Trophoblast cell (in vitro differentiated cells and primary cell): ENCODE results near the gene NXF1.
"Not testable (repeated sequence)": the region's sequence is repeated elsewhere in the genome, so short reads cannot be mapped to it uniquely, and the experiment has no call there.

Experiments used
- DNase-seq, 2 donors: peaks; one replicate each; pipeline ENCODE4 v3.0.0-alpha.2; 2016
- H2AFZ ChIP-seq: 2 replicates; pipeline ENCODE4 v1.6.1; 2013; ENCODE audit warnings: low read length, moderate library complexity, mild to moderate bottlenecking; ENCODE audit not compliant: insufficient read depth, poor library complexity
- H2AK5ac ChIP-seq: 2 replicates; pipeline ENCODE4 v1.6.1; 2013; ENCODE audit warnings: mild to moderate bottlenecking, low read length
- H2BK120ac ChIP-seq: 2 replicates; pipeline ENCODE4 v1.6.1; 2013; ENCODE audit warnings: low read length, mild to moderate bottlenecking, moderate library complexity; ENCODE audit not compliant: insufficient read depth, poor library complexity
- H2BK12ac ChIP-seq: 2 replicates; pipeline ENCODE4 v1.6.1; 2013; ENCODE audit warnings: mild to moderate bottlenecking, low read length, moderate library complexity
- H2BK5ac ChIP-seq: 2 replicates; pipeline ENCODE4 v1.6.1; 2013; ENCODE audit warnings: low read length, low read depth, moderate library complexity, mild to moderate bottlenecking; ENCODE audit not compliant: poor library complexity
- H3K14ac ChIP-seq: 2 replicates; pipeline ENCODE4 v1.6.1; 2013; ENCODE audit warnings: mild to moderate bottlenecking, low read length
- H3K18ac ChIP-seq: 2 replicates; pipeline ENCODE4 v1.6.1; 2013; ENCODE audit warnings: mild to moderate bottlenecking, low read length
- H3K23ac ChIP-seq: 2 replicates; pipeline ENCODE4 v1.6.1; 2013; ENCODE audit warnings: low read length
- H3K27ac ChIP-seq: 2 replicates; pipeline ENCODE4 v1.5.1; 2013; ENCODE audit warnings: low read depth, mild to moderate bottlenecking, inconsistent platforms, low read length, moderate library complexity
- H3K27me3 ChIP-seq: 2 replicates; pipeline ENCODE4 v1.6.1; 2013; ENCODE audit warnings: inconsistent platforms, mild to moderate bottlenecking, low read length, moderate library complexity; ENCODE audit not compliant: insufficient read depth
- H3K36me3 ChIP-seq, 2 experiments: 1 replicate in 1 of 2; 2 replicates in 1 of 2; pipeline ENCODE4 v1.6.1; 2013; ENCODE audit warnings: low read length in 2 of 2, mild to moderate bottlenecking in 2 of 2, moderate library complexity in 1 of 2; ENCODE audit not compliant: insufficient read depth in 2 of 2, control insufficient read depth in 1 of 2
- H3K4ac ChIP-seq: 2 replicates; pipeline ENCODE4 v1.6.1; 2013; ENCODE audit warnings: low read depth, mild to moderate bottlenecking, low read length, moderate library complexity
- H3K4me1 ChIP-seq, 2 experiments: 1 replicate in 1 of 2; 2 replicates in 1 of 2; pipeline ENCODE4 v1.6.1; 2013; ENCODE audit warnings: low read length in 2 of 2, mild to moderate bottlenecking in 2 of 2, moderate library complexity in 1 of 2; ENCODE audit not compliant: insufficient read depth in 2 of 2, control insufficient read depth in 1 of 2
- H3K4me2 ChIP-seq: 2 replicates; pipeline ENCODE4 v1.6.1; 2013; ENCODE audit warnings: inconsistent platforms, mild to moderate bottlenecking, low read length, moderate library complexity
- H3K4me3 ChIP-seq: 2 replicates; pipeline ENCODE4 v1.5.1; 2013; ENCODE audit warnings: mild to moderate bottlenecking, low read depth, low read length, inconsistent platforms
- H3K79me1 ChIP-seq: one replicate; pipeline ENCODE4 v1.6.1; 2013; ENCODE audit warnings: low read length
- H3K79me2 ChIP-seq: 2 replicates; pipeline ENCODE4 v1.6.1; 2013; ENCODE audit warnings: low read length, mild to moderate bottlenecking; ENCODE audit not compliant: control insufficient read depth, insufficient read depth, poor library complexity
- H3K9ac ChIP-seq: 2 replicates; pipeline ENCODE4 v1.6.1; 2013; ENCODE audit warnings: mild to moderate bottlenecking, low read length
- H3K9me3 ChIP-seq: 2 replicates; pipeline ENCODE4 v1.6.1; 2013; ENCODE audit warnings: low read depth, mild to moderate bottlenecking, control low read depth, inconsistent platforms, low read length; ENCODE audit not compliant: insufficient read depth
- H4K12ac ChIP-seq: 2 replicates; pipeline ENCODE4 v1.6.1; 2013; ENCODE audit warnings: low read depth, mild to moderate bottlenecking, low read length, moderate library complexity
- H4K8ac ChIP-seq: 2 replicates; pipeline ENCODE4 v1.6.1; 2013; ENCODE audit warnings: low read depth, mild to moderate bottlenecking, low read length, moderate library complexity
- H4K91ac ChIP-seq: one replicate; pipeline ENCODE4 v1.6.1; 2013; ENCODE audit warnings: low read depth, mild to moderate bottlenecking, low read length, moderate library complexity
- WGBS: extraction: QIAGEN DNeasy Blood & Tissue Kit; methylation state at CpG from one replicate; pipeline ENCODE4 v1.1.7; 2013; ENCODE audit warnings: missing lambda C conversion rate; ENCODE audit not compliant: insufficient read length, insufficient coverage; ENCODE audit errors: extremely low coverage; 5-methylcytosine and 5-hydroxymethylcytosine counted together

The NXF1 gene

DNA sequence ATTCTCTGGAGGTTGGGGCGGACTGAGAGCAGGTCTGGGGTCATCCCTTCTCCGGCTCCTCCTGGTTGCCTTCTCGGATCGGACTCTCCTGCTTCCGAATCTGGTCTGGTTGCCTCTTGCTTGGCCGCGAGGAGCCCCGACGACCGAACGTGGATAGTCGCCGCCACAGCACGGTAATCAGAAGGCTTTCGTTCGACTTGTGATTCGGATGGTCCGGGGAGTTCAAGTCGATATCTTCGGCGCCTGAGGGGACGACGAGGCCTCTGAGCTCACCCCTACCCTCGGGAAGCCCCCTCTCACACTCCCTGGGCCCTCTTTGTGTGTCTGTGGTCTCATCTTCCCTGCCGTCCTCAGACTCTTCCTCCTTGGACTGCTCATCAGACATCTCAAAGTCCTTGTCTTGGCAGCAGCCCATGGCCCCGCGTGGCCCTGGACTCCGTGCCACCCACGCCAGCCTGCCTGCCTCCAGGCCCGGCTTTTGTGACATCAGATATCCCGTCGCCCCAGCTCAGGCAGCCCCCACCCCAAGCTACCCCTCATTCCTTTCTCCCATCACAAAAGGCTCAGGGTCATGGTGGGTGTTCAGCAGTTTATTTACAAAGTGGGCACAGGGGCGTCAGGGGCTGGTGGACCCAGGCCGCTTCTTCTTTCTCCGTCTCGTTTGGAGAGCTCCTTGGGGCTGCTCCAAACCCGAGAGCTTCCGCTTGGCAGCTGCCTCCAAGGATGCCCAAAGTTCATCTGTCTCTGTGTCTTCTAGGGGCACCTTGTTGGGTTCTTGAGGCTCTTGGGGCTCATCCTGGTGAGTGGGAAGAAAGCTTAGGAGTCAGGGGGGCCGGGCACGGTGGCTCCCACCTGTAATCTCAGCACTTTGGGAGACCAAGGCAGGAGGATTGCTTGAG is 27.3 kb upstream of the NXF1 start, which contains the start of gene TEX54:
Gene TEX54 (minus strand): TSS at position 506 of the 899 bp plus-strand sequence.
- Histone ChIP-seq H2BK120ac (peak within 1 kb of the TSS; percentile 89), H3K27me3 (no peaks in the 10 kb centered on the region), H3K36me3 (peaks cover 28 to 39% of the 10 kb centered on the region in 2 experiments), H4K8ac (peak within 1 kb of the TSS; percentile 93), H4K91ac (peak within 1 kb of the TSS; percentile 83), H2BK5ac (peak within 1 kb of the TSS; percentile 98), H2BK12ac (no peak within 1 kb of the TSS), H3K4me3 (peak within 1 kb of the TSS; percentile 92), H3K14ac (peak within 1 kb of the TSS; percentile 78), H3K23ac (no peak within 1 kb of the TSS), H2AK5ac (peak within 1 kb of the TSS; percentile 43), H3K4me2 (peak within 1 kb of the TSS; percentile 81), H3K9ac (peak within 1 kb of the TSS; percentile 93), H3K4me1 (peaks cover 0 to 6% of the 10 kb centered on the region in 2 experiments), H3K27ac (peak within 1 kb of the TSS; percentile 73), H4K12ac (peak within 1 kb of the TSS; percentile 50), H2AFZ (peak within 1 kb of the TSS; percentile 77), H3K79me1 (peaks cover 15% of the 10 kb centered on the region), H3K9me3 (peaks cover 3% of the 10 kb centered on the region), H3K79me2 (peaks cover 17% of the 10 kb centered on the region), H3K18ac (peak within 1 kb of the TSS; percentile 69), H3K4ac (peak within 1 kb of the TSS; percentile 68)
- no peak for DNase-seq
- no CpG with 5 or more reads among the region's 40 CpGs for WGBS

DNA sequence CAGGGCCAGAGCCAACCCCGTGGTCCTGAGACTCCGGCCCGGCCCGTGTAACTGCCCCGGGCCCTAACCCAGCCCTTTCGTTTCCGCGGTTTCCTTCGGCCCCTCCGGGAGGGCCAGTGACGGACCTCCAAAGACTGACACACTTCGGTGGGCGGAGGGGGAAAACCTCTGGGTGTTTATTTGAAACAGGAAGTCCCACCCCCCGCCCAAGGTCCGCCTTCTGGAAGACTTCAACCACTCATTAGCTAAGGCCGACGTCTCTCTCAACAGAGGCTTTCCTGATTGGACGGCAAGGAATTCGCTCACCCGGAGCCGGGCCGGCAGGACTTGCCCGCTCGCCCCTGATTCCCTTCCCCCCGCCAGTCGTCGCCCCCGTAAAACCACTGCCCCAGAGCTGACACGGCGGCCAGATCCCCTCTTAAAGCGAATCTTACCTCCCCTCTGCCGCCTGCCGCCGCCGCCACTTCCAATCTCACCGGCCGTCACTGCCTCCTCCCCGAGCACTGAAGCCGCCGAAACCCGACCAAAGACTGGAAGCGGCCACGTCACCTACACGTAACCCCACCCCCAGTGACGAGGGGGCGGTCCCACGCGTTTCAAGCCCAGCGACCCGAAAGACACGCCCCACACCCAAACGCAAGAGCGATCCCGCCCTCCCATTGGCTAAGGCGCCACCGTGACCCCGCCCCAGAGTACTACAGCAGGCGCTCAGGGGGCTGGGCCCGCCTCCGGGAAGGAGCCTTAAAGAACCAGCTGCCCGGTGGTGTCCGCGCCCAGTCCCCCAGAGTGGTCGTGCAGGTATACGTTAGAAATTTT is 26.5 kb upstream of the NXF1 start, which contains the start of gene STX5:
Gene STX5 (minus strand): TSS at position 532 of the 816 bp plus-strand sequence. CDS start 808 bp downstream, outside the sequence.
- WGBS = no CpG with 5 or more reads among the region's 65 CpGs
- peak within 1 kb of the TSS; percentile 96 for H3K9ac ChIP-seq
- H3K18ac ChIP-seq = peak within 1 kb of the TSS; percentile 69
- H3K4me3 ChIP-seq = peak within 1 kb of the TSS; percentile 92
- peaks cover 15% of the 10 kb centered on the region for H3K79me1 ChIP-seq
- H2AFZ ChIP-seq = peak within 1 kb of the TSS; percentile 77
- H2BK5ac ChIP-seq = peak within 1 kb of the TSS; percentile 98
- H3K9me3 ChIP-seq = peaks cover 3% of the 10 kb centered on the region
- H3K23ac ChIP-seq = no peak within 1 kb of the TSS
- no peak within 1 kb of the TSS for H2BK12ac ChIP-seq
- peak within 1 kb of the TSS; percentile 78 for H3K14ac ChIP-seq
- peaks cover 34 to 48% of the 10 kb centered on the region in 2 experiments for H3K36me3 ChIP-seq
- peaks cover 0 to 6% of the 10 kb centered on the region in 2 experiments for H3K4me1 ChIP-seq
- H4K91ac ChIP-seq = peak within 1 kb of the TSS; percentile 83
- peak within 1 kb of the TSS; percentile 93 for H4K8ac ChIP-seq
- H4K12ac ChIP-seq = peak within 1 kb of the TSS; percentile 50
- H3K27ac ChIP-seq = peak within 1 kb of the TSS; percentile 79
- H3K4me2 ChIP-seq = peak within 1 kb of the TSS; percentile 81
- peak; percentile 98 to 99 for DNase-seq
- H3K79me2 ChIP-seq = peaks cover 17% of the 10 kb centered on the region
- H3K27me3 ChIP-seq = no peaks in the 10 kb centered on the region
- H2AK5ac ChIP-seq = peak within 1 kb of the TSS; percentile 43
- H2BK120ac ChIP-seq = peak within 1 kb of the TSS; percentile 89
- H3K4ac ChIP-seq = peak within 1 kb of the TSS; percentile 84

DNA sequence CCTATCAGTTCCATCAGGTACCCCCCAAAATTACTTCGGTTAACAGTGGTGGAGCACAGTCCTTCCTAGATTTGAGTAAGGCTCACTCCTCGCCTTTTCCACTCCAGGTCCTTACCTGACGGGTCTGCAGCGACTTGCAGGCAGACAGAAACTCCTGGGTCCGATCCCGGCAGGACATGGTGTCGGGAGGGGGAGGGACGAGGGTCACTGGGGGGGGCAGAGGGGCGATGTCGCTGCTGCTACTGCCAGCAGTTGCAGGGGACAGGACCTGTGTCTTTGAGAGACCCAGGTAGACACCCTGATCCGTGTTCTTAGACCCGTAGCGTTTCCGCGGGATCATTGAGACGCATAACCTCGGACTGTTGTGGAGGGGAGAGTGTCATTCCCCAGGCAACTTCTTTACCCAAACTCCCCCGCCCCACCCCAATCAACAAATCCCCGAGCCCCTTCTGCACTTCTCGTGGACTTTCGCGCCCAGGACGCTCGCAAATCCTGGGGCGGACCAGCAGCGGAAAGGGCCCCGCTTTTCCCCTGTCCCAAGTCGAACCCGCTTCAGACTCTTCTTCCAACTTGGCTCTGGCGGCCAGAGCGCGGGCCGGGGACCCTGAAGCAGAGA is 25.8 kb upstream of the NXF1 start:
- H4K12ac ChIP-seq = peak overlapping the region; percentile 24
- H2BK5ac ChIP-seq = peak overlapping the region; percentile 39
- no peaks in the 10 kb centered on the region for H3K27me3 ChIP-seq
- peak in 1 of 2 donors; percentile 35 for DNase-seq
- H3K4me3 ChIP-seq = peak overlapping the region; percentile 88
- peak overlapping the region; percentile 9 for H2BK120ac ChIP-seq
- H2BK12ac ChIP-seq = no peak overlapping the region
- H4K91ac ChIP-seq = peak overlapping the region; percentile 32
- H3K9ac ChIP-seq = peak overlapping the region; percentile 96
- H3K27ac ChIP-seq = peak overlapping the region; percentile 79
- peak overlapping the region; percentile 66 for H3K18ac ChIP-seq
- H2AFZ ChIP-seq = peak overlapping the region; percentile 4
- WGBS = no CpG with 5 or more reads among the region's 33 CpGs
- peak overlapping the region; percentile 32 for H4K8ac ChIP-seq
- peak overlapping the region; percentile 56 for H3K14ac ChIP-seq
- peaks cover 17% of the 10 kb centered on the region for H3K79me2 ChIP-seq
- peaks cover 15% of the 10 kb centered on the region for H3K79me1 ChIP-seq
- H2AK5ac ChIP-seq = no peak overlapping the region
- peaks cover 40 to 48% of the 10 kb centered on the region in 2 experiments for H3K36me3 ChIP-seq
- H3K23ac ChIP-seq = no peak overlapping the region
- peak overlapping the region; percentile 84 for H3K4ac ChIP-seq
- H3K4me2 ChIP-seq = peak overlapping the region; percentile 70
- peaks cover 0 to 6% of the 10 kb centered on the region in 2 experiments for H3K4me1 ChIP-seq
- H3K9me3 ChIP-seq = peaks cover 3% of the 10 kb centered on the region

DNA sequence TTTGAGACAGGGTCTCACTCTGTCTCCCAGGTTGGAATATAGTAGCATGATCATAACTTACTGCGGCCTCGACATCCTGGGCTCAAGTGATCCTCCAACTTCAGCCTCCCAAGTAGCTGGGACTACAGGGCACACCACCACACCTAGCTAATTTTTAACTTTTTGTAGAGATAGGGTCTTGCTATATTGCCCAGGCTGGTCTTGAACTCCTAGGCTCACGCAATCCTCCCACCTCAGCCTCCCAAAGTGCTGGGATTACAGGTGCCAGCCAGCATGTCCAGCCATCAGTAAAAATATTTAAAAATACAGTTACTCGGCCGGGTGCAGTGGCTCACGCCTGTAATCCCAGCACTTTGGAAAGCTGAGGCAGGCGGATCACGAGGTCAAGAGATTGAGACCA is 22.9 kb upstream of the NXF1 start:
- H2BK120ac ChIP-seq, H3K23ac ChIP-seq, H4K12ac ChIP-seq, H4K8ac ChIP-seq, H3K18ac ChIP-seq, H3K27ac ChIP-seq, H3K4me1 ChIP-seq, H2AK5ac ChIP-seq, DNase-seq, H2BK12ac ChIP-seq, H3K9me3 ChIP-seq, H4K91ac ChIP-seq, H3K4ac ChIP-seq, H3K14ac ChIP-seq, H3K9ac ChIP-seq, H2BK5ac ChIP-seq, H3K4me2 ChIP-seq, H3K27me3 ChIP-seq, H2AFZ ChIP-seq, H3K4me3 ChIP-seq: not testable (repeated sequence)
- Histone ChIP-seq H3K36me3 (peaks cover 44 to 51% of the 10 kb centered on the region in 2 experiments), H3K79me2 (peaks cover 17% of the 10 kb centered on the region), H3K79me1 (peaks cover 15% of the 10 kb centered on the region)
- no CpG with 5 or more reads among the region's 8 CpGs for WGBS
